IPS-18c (cell line): Measurements from ENCODE around the gene IGF2R.
"Not testable (repeated sequence)": the region's sequence is repeated elsewhere in the genome, so short reads cannot be mapped to it uniquely, and the experiment has no call there.

Experiments
- H3K4me3 ChIP-seq: 2 replicates; pipeline ENCODE4 v1.7.0; 2013; ENCODE audit warnings: low read depth, mild to moderate bottlenecking, low read length, moderate library complexity; ENCODE audit not compliant: insufficient read depth
- H3K9me3 ChIP-seq: one replicate; pipeline ENCODE4 v1.6.1; 2013; ENCODE audit warnings: mild to moderate bottlenecking, low read length, moderate library complexity; ENCODE audit not compliant: control insufficient read depth, insufficient read depth

The IGF2R gene

DNA sequence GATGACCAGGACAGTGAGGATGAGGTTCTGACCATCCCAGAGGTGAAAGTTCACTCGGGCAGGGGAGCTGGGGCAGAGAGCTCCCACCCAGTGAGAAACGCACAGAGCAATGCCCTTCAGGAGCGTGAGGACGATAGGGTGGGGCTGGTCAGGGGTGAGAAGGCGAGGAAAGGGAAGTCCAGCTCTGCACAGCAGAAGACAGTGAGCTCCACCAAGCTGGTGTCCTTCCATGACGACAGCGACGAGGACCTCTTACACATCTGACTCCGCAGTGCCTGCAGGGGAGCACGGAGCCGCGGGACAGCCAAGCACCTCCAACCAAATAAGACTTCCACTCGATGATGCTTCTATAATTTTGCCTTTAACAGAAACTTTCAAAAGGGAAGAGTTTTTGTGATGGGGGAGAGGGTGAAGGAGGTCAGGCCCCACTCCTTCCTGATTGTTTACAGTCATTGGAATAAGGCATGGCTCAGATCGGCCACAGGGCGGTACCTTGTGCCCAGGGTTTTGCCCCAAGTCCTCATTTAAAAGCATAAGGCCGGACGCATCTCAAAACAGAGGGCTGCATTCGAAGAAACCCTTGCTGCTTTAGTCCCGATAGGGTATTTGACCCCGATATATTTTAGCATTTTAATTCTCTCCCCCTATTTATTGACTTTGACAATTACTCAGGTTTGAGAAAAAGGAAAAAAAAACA, 136.1 kb downstream of the IGF2R start:
- no peak overlapping the region for H3K4me3 ChIP-seq
- H3K9me3 ChIP-seq = no peaks in the 10 kb centered on the region

GRCh38 chr6:160106010-160106409, 137.1 kb downstream of the IGF2R start:
- no peak overlapping the region for H3K4me3 ChIP-seq
- H3K9me3 ChIP-seq = no peaks in the 10 kb centered on the region

- no peak overlapping the region for H3K4me3 ChIP-seq
- H3K9me3 ChIP-seq = no peaks in the 10 kb centered on the region
These were observed 137.8 kb downstream of the IGF2R start for GRCh38 chr6:160106701-160107100.

GRCh38 chr6:160108077-160108476, 139.2 kb downstream of the IGF2R start:
- H3K4me3 ChIP-seq = no peak overlapping the region
- H3K9me3 ChIP-seq = no peaks in the 10 kb centered on the region

DNA sequence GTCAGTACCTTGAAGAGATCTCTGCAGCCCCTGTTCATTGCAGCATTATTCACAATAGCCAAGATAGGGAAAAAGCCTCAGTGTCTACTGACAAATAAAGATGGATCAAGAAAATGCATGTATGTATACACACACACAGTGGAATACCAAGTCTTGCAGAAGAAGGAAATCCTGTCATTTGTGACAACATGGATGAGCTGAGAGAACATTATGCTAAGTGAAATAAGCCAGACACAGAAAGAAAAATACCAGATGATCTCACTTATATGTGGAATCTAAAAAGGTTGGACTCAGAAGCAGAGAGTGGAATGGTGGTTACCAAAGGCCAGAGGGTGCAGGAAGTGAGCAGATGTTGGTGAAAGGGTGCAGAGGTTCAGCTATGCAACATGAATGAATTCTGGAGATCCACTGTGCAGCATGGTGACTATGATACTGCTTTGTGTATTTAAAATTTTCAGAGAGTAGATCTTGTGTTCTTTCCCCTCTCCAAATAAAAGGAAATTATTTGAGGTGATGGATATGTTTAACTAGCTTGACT, 141.8 kb downstream of the IGF2R start:
- H3K9me3 ChIP-seq = no peaks in the 10 kb centered on the region
- no peak overlapping the region for H3K4me3 ChIP-seq

DNA sequence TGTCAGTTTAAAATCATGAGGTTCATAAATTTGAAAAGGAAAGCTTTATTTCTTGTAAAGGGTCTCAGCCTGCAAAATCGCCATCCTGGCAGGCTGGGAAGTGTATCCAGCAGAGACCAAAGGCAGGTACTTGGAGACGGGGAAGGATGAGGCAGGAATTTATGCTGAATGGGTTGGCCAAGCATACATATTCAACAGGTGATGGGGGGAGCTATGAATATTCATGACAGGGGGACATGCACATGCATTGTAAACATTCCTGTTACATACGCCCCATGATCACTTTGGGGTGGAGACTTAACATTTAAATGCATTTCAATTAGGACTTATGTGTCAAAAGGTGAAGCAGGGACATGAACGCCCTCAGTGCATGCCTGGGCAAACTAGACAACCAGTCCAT, 142.9 kb downstream of the IGF2R start:
- no peak overlapping the region for H3K4me3 ChIP-seq
- peaks cover 2% of the 10 kb centered on the region for H3K9me3 ChIP-seq

GRCh38 chr6:160112628-160113299, 143.9 kb downstream of the IGF2R start:
- Histone ChIP-seq H3K4me3 (no peak overlapping the region), H3K9me3 (peaks cover 2% of the 10 kb centered on the region)

- not testable (repeated sequence) for H3K4me3 ChIP-seq, H3K9me3 ChIP-seq
These were observed 145.7 kb downstream of the IGF2R start for GRCh38 chr6:160114536-160114935.

GRCh38 chr6:160115421-160115820, 146.5 kb downstream of the IGF2R start:
- Histone ChIP-seq H3K4me3 (no peak overlapping the region), H3K9me3 (peaks cover 4% of the 10 kb centered on the region)

DNA sequence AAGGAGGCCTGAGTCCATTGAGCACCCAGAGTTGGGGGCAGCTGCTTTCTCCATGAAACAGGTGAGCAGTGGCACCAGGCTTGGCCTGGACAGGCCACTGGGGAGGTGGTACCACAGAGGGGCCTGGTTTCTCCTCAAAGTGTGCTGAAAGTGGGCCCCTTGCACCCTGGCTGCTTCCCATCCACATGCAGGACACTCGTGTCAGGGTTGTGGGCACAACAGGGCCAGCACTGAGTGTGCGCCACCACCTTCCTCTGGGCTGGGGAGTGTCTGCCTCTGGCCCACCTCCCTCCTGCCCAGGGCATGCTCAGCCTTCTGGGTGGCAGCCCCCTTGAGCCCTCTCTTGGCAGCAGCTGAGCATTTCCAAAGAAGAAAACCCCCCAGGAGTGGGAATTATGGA, 147.5 kb downstream of the IGF2R start:
- H3K9me3 ChIP-seq = peaks cover 4% of the 10 kb centered on the region
- H3K4me3 ChIP-seq = no peak overlapping the region

DNA sequence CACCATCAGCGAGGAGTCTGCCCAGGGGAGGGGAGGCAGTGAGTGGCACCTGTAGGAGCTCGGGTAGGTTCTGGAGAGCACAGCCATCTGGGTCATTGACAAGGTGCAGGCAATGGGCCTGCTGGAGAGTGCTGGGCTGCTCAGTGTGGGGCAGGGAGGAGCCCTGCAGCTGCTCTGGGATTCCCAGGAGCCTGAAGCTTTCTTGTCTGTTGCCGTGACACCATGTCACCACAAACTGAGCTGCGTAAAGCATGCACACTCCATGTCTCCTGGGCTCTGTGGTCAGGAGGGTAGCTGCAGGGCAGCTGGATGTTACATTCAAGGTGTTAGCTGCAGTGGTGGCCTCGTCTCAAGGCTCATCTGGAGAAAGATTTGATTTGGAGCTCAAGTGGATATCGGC, 148.3 kb downstream of the IGF2R start:
- H3K4me3 ChIP-seq = no peak overlapping the region
- H3K9me3 ChIP-seq = peaks cover 4% of the 10 kb centered on the region

DNA sequence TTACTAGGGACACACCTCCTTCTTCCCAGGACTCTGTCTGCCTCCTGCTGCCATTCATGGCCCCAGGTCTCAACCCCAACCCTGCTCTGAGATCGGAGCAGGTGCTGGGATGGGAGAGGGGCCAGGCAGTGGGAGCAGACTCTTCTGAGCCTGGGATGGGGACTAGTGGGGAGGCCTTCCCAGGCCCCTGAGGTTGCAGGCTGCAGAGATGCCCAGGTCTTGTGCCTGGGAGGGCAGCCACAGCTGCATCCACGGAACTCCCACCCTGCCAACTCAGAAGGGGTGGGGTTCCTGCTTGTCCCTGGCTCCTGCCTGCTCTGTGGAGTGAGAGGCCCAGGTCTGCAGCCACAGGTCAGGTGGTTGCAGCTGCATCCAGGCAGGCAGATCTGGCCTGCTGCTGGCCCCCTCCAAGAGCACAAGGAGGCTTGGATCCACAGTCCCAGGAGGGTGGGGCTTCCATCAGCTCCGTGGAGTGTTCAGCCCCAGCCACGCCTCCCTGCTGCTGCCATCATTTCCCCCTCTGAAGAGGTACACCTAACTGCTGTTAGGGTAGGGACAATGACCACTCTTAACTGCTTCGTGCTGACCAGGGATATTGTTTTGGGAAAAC, 149.8 kb downstream of the IGF2R start:
- Histone ChIP-seq H3K4me3 (no peak overlapping the region), H3K9me3 (peaks cover 4% of the 10 kb centered on the region)

DNA sequence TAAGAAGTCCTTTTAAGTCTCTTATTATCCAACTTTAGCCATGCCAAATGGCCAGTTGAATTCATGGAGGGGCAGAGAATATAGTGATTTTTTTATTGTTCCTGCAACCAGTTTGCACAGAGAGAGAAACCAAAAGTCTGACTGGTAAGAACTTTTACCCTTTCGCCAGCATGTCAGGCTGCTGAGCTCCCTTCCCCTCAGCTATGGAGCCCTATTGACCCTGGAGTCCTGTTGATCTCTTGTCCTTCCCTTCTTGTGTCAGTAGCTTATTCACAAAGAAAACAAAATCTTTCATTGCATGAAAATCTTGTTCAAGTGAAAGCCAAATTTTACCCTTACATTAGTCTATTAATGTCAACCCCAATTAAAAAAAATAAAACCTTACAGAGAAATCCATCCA, 151.2 kb downstream of the IGF2R start:
- Histone ChIP-seq H3K4me3 (no peak overlapping the region), H3K9me3 (peaks cover 4% of the 10 kb centered on the region)

DNA sequence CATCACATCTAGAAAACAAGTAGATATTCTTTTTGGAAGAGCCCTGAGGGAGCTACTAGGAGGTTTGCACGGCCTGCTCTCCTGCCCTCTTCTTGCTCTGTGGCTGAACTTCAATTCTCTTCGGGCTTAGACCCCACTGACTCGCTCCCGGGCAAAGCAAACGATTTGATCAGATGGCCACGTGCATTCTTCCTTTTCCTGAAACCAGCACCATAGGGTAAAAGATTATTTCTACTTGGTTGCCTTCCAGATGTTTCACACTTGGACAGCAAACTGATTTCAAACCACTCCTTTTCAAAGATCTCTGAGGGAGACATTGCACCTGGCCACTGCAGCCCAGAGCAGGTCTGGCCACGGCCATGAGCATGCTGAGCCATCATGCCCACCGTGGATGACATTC, 152.7 kb downstream of the IGF2R start, which contains the start of gene SLC22A1:
SLC22A1 (plus strand) TSS at position 258 of the 400 bp plus-strand sequence; CDS start at position 379, 121 bp downstream.
- peaks cover 4% of the 10 kb centered on the region for H3K9me3 ChIP-seq
- no peak within 1 kb of the TSS for H3K4me3 ChIP-seq

- H3K9me3 ChIP-seq = peaks cover 2% of the 10 kb centered on the region
- no peak overlapping the region for H3K4me3 ChIP-seq
These were observed 153.1 kb downstream of the IGF2R start for GRCh38 chr6:160121981-160122380.

DNA sequence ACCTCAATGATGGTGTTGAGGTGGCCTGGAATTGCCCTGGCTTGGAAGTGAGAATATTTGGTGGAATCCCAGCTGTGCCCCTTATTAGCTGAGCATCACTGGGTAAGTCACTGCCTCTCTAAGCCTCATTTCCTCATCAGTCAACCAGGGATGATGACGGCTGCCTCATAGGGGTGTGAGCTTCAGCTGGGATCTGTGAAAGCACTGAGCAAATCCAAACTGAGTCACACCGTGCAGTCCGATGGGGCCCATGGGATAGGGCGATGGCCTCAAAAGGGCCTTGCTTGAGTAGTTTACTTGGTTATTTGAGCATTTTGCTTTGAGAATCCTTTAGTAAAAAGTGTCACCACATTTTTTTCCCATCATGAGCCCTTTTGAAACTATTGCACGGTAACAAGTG, 153.9 kb downstream of the IGF2R start:
- peaks cover 2% of the 10 kb centered on the region for H3K9me3 ChIP-seq

DNA sequence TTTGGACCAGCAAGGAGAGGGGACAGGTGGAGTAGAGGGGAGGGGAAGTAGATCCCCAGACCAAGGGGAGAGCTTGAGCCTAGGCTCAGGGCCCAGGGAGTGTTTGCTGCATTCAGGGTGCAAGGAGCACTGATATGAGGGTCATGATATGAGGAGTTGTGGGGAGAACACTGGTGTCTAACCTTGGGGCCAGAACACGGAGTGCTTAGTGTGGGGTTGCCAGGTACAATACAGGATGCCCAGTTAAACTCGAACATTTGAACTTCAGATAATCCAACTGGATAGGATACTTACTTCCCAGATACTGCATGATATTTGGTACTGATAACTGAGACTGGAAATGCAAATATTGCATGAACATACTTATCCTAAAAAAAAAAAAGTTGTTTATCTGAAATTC, 155.1 kb downstream of the IGF2R start:
- H3K4me3 ChIP-seq = no peak overlapping the region
- H3K9me3 ChIP-seq = no peaks in the 10 kb centered on the region

More for the DNA sequence above, 153.9 kb downstream of the IGF2R start:
- no peak overlapping the region for H3K4me3 ChIP-seq

GRCh38 chr6:160124605-160125004, 155.7 kb downstream of the IGF2R start:
- Histone ChIP-seq H3K4me3 (no peak overlapping the region), H3K9me3 (no peaks in the 10 kb centered on the region)
